ENCODE data around the gene DHRSX.

DNA sequence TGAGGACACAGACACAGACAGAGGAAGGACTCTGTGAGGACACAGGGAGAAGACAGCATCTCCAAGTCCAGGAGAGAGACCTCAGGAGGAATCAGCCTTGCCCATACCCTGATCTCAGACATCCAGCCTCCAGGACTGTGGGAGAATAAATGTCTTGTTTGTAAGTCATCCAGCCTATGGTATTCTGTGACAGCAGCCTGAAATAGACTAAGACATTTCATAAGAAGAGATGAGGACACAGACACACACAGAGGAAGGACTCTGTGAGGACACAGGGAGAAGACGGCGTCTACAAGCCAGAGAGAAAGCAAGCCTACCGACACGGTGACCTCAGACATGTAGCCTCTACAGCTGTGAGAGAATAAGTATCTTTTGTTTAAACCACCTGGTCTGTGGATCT, 112.1 kb downstream of the DHRSX start:
- TF ChIP-seq, protein P1, sequence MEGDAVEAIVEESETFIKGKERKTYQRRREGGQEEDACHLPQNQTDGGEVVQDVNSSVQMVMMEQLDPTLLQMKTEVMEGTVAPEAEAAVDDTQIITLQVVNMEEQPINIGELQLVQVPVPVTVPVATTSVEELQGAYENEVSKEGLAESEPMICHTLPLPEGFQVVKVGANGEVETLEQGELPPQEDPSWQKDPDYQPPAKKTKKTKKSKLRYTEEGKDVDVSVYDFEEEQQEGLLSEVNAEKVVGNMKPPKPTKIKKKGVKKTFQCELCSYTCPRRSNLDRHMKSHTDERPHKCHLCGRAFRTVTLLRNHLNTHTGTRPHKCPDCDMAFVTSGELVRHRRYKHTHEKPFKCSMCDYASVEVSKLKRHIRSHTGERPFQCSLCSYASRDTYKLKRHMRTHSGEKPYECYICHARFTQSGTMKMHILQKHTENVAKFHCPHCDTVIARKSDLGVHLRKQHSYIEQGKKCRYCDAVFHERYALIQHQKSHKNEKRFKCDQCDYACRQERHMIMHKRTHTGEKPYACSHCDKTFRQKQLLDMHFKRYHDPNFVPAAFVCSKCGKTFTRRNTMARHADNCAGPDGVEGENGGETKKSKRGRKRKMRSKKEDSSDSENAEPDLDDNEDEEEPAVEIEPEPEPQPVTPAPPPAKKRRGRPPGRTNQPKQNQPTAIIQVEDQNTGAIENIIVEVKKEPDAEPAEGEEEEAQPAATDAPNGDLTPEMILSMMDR (IDR thresholded peaks at IDR 0.05; ENCODE audit: low read depth, low read length, poor library complexity, severe bottlenecking) = no peak
- TF ChIP-seq EZH2phosphoT487 (IDR thresholded peaks at IDR 0.05; ENCODE audit: borderline replicate concordance, low read length) = no peak
